Camera-type eye (tissue), 1 donor: ENCODE results near the gene SLC4A2. TPM values are rescaled to one million over a fixed set of nuclear protein-coding genes. Genes with fewer than 3 reads are reported as not detected.

Experiments used
- total RNA-seq: library from RNA; depleted of rRNA; stranded (reverse); fragments of >200 nt; gene quantifications from one replicate; pipeline ENCODE4 v1.2.3, GENCODE V29; 2014

The SLC4A2 gene
- total RNA-seq = 69.0 TPM

GRCh38 chr7:151059367-151060112 lies at the start of gene SLC4A2:
Gene SLC4A2, plus strand, starts transcription at chr7:151059589. Its CDS starts 2,399 bp downstream, at chr7:151061988.

GRCh38 chr7:151024435-151025056 lies 34.8 kb upstream of the SLC4A2 start, which contains the start of gene ATG9B:
Gene ATG9B, minus strand, starts transcription at chr7:151024494. Its CDS starts 71 bp downstream, at chr7:151024423.

GRCh38 chr7:151028131-151028947 lies 31.1 kb upstream of the SLC4A2 start, which contains the start of gene ABCB8:
Gene ABCB8, plus strand, starts transcription at chr7:151028450. Its CDS starts 66 bp downstream, at chr7:151028516.

GRCh38 chr7:151047976-151048815 lies 11.2 kb upstream of the SLC4A2 start, which contains the start of gene ASIC3:
Gene ASIC3, plus strand, starts transcription at chr7:151048531. Its CDS starts 355 bp downstream, at chr7:151048886.

GRCh38 chr7:151057506-151057988 lies 1.8 kb upstream of the SLC4A2 start, which contains the start of gene CDK5:
Gene CDK5, minus strand, starts transcription at chr7:151057897. Its CDS starts 49 bp downstream, at chr7:151057848.

GRCh38 chr7:151080522-151081169 lies 21.3 kb downstream of the SLC4A2 start, which contains the start of gene FASTK:
Gene FASTK, minus strand, starts transcription at chr7:151080809. Its CDS starts 43 bp downstream, at chr7:151080766.

GRCh38 chr7:151083071-151083823 lies 23.9 kb downstream of the SLC4A2 start, which contains the start of gene TMUB1:
Gene TMUB1, minus strand, starts transcription at chr7:151083493. Its CDS starts 930 bp downstream, at chr7:151082563.

GRCh38 chr7:151085691-151086620 lies 26.6 kb downstream of the SLC4A2 start, which contains the start of gene AGAP3:
Gene AGAP3, plus strand, starts transcription at chr7:151086475. Its CDS starts 267 bp downstream, at chr7:151086742.

Other genes with a start within 250 kb of the SLC4A2 start
- gene AOC1, start 207.1 kb upstream of the SLC4A2 start, total RNA-seq = not detected
- gene KCNH2, start 81.3 kb upstream of the SLC4A2 start, total RNA-seq = 22.7 TPM
- gene NOS3, start 68.6 kb upstream of the SLC4A2 start, total RNA-seq = 7.9 TPM
- 1.9 TPM for gene ATG9B, start 35.1 kb upstream of the SLC4A2 start, total RNA-seq
- gene ABCB8, start 31.1 kb upstream of the SLC4A2 start, total RNA-seq = 23.3 TPM
- 4.4 TPM for gene ASIC3, start 11.1 kb upstream of the SLC4A2 start, total RNA-seq
- gene CDK5, start 1.7 kb upstream of the SLC4A2 start, total RNA-seq = 18.6 TPM
- 65.1 TPM for gene FASTK, start 21.2 kb downstream of the SLC4A2 start, total RNA-seq
- 21.1 TPM for gene TMUB1, start 23.9 kb downstream of the SLC4A2 start, total RNA-seq
- gene AGAP3, start 26.9 kb downstream of the SLC4A2 start, total RNA-seq = 68.7 TPM
- not detected for gene GBX1, start 108.1 kb downstream of the SLC4A2 start, total RNA-seq
- 0.44 TPM for gene ASB10, start 127.7 kb downstream of the SLC4A2 start, total RNA-seq
- gene H2BK1, start 150.9 kb downstream of the SLC4A2 start, total RNA-seq = not detected
- 32.5 TPM for gene ABCF2, start 167.6 kb downstream of the SLC4A2 start, total RNA-seq
- gene CHPF2, start 172.9 kb downstream of the SLC4A2 start, total RNA-seq = 31.4 TPM
- gene SMARCD3, start 189.1 kb downstream of the SLC4A2 start, total RNA-seq = 64.0 TPM